HL-60 (cell line): ENCODE measurements around the gene BARHL1.

Experiments used
- DNase-seq, 2 experiments: peaks; one replicate each; pipeline ENCODE4 v3.0.0-alpha.2; 2010 to 2020; ENCODE audit warnings: low read depth in 1 of 2, low spot score in 1 of 2
- H3K27ac ChIP-seq: fragments of 250-450 bp; sonication (Bioruptor Pico); replicated peaks from 2 replicates; pipeline ENCODE4 v1.5.1; 2020; ENCODE audit warnings: mild to moderate bottlenecking, moderate library complexity
- H3K27me3 ChIP-seq: fragments of 250-450 bp; sonication (Bioruptor Pico); 2 replicates; pipeline ENCODE4 v1.5.1; 2021; ENCODE audit warnings: mild to moderate bottlenecking, moderate library complexity; ENCODE audit not compliant: insufficient read depth, poor library complexity, severe bottlenecking
- H3K4me3 ChIP-seq: replicated peaks from 2 replicates; pipeline ENCODE4 v1.5.1; 2011; ENCODE audit warnings: mild to moderate bottlenecking, control low read depth, low read length; ENCODE audit not compliant: insufficient read depth
- GABPA ChIP-seq: IDR thresholded peaks from 2 replicates; pipeline ENCODE4 v1.6.1; 2012; ENCODE audit warnings: low read depth
- POLR2AphosphoS5 ChIP-seq: IDR thresholded peaks from 2 replicates; pipeline ENCODE4 v1.6.1; 2012; ENCODE audit warnings: low read depth
- SPI1 ChIP-seq: IDR thresholded peaks from 2 replicates; pipeline ENCODE4 v1.6.1; 2012; ENCODE audit warnings: low read depth, mild to moderate bottlenecking, borderline replicate concordance
- TF ChIP-seq, protein P1 (sequence below): IDR thresholded peaks from 2 replicates; pipeline ENCODE4 v1.6.1; 2012; ENCODE audit warnings: low read depth; ENCODE audit not compliant: insufficient replicate concordance
- TF ChIP-seq, protein P2 (sequence below): IDR thresholded peaks from one replicate; pipeline ENCODE4 v1.5.1; 2011; ENCODE audit warnings: low read length, control low read depth, inconsistent platforms; ENCODE audit not compliant: insufficient read depth

Gene BARHL1

DNA sequence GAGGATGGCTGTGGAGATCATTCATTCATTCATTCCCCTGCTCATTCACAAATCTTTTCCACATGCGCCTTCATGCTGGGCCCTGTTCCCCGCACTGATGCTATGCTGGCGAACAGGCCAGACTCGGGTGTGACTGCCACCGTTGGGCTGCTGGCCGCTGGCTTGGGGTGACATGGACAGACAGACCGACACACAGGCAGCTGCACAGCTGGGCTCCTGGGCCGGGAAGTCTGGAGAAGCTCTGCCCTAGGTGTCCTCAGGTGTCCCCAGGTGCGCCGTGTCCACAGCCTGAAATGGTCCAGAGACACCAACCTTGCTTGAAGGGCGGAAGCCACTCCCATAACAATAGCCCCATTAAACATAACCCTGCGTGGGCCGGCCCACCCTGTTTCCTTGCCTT, 35.0 kb upstream of the BARHL1 start:
- Histone ChIP-seq H3K27me3 (peaks cover 10% of the 10 kb centered on the region), H3K4me3 (no peak overlapping the region)

DNA sequence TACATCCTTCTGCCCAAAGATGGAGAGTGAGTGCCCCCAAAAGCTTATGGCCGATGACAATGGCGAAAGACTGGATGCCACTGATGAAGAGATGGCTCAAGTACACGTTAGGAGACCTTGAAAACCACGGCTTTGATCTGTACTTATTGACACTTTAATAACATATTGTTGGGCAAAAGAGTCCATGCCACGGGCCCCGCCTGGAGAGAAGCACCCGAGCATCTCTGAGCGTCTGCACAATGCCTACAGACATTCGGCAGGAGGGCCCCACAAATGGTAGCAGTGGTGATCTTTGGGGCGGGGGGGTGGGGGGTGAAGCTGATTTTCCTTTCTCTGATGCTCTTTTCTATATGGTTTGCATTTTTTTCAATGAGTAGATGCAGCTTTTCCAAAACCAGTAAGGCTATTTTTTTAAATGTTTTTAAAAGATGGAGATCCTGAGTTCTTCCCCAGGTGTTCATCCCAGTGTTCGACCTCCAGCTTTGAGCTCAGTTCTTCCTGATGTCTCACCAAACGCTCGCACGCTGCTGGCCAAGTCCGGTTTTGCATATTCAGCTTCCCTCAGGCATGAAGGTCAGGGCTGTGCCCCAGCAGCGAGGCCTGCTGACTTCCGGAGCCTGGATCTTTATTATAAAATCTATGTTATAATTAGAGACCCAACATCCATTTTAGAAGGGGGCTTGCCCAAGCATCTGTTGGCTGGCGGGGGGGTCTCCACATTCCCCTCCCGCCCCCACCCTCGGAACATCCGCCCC, 34.3 kb upstream of the BARHL1 start:
- no peak for DNase-seq
- TF ChIP-seq SPI1 (no peak), GABPA (no peak), POLR2AphosphoS5 (no peak)
- TF ChIP-seq, protein P1, sequence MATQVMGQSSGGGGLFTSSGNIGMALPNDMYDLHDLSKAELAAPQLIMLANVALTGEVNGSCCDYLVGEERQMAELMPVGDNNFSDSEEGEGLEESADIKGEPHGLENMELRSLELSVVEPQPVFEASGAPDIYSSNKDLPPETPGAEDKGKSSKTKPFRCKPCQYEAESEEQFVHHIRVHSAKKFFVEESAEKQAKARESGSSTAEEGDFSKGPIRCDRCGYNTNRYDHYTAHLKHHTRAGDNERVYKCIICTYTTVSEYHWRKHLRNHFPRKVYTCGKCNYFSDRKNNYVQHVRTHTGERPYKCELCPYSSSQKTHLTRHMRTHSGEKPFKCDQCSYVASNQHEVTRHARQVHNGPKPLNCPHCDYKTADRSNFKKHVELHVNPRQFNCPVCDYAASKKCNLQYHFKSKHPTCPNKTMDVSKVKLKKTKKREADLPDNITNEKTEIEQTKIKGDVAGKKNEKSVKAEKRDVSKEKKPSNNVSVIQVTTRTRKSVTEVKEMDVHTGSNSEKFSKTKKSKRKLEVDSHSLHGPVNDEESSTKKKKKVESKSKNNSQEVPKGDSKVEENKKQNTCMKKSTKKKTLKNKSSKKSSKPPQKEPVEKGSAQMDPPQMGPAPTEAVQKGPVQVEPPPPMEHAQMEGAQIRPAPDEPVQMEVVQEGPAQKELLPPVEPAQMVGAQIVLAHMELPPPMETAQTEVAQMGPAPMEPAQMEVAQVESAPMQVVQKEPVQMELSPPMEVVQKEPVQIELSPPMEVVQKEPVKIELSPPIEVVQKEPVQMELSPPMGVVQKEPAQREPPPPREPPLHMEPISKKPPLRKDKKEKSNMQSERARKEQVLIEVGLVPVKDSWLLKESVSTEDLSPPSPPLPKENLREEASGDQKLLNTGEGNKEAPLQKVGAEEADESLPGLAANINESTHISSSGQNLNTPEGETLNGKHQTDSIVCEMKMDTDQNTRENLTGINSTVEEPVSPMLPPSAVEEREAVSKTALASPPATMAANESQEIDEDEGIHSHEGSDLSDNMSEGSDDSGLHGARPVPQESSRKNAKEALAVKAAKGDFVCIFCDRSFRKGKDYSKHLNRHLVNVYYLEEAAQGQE, result no peak
- TF ChIP-seq, protein P2, sequence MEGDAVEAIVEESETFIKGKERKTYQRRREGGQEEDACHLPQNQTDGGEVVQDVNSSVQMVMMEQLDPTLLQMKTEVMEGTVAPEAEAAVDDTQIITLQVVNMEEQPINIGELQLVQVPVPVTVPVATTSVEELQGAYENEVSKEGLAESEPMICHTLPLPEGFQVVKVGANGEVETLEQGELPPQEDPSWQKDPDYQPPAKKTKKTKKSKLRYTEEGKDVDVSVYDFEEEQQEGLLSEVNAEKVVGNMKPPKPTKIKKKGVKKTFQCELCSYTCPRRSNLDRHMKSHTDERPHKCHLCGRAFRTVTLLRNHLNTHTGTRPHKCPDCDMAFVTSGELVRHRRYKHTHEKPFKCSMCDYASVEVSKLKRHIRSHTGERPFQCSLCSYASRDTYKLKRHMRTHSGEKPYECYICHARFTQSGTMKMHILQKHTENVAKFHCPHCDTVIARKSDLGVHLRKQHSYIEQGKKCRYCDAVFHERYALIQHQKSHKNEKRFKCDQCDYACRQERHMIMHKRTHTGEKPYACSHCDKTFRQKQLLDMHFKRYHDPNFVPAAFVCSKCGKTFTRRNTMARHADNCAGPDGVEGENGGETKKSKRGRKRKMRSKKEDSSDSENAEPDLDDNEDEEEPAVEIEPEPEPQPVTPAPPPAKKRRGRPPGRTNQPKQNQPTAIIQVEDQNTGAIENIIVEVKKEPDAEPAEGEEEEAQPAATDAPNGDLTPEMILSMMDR, result no peak
- Histone ChIP-seq H3K4me3 (no peak overlapping the region), H3K27me3 (peaks cover 10% of the 10 kb centered on the region), H3K27ac (no peak overlapping the region)

More for the DNA sequence above, 35.0 kb upstream of the BARHL1 start:
- no peak for DNase-seq
- TF ChIP-seq POLR2AphosphoS5 (no peak), GABPA (no peak), SPI1 (no peak)
- TF ChIP-seq, protein P2, result no peak
- TF ChIP-seq, protein P1, result no peak
- no peak overlapping the region for H3K27ac ChIP-seq

DNA sequence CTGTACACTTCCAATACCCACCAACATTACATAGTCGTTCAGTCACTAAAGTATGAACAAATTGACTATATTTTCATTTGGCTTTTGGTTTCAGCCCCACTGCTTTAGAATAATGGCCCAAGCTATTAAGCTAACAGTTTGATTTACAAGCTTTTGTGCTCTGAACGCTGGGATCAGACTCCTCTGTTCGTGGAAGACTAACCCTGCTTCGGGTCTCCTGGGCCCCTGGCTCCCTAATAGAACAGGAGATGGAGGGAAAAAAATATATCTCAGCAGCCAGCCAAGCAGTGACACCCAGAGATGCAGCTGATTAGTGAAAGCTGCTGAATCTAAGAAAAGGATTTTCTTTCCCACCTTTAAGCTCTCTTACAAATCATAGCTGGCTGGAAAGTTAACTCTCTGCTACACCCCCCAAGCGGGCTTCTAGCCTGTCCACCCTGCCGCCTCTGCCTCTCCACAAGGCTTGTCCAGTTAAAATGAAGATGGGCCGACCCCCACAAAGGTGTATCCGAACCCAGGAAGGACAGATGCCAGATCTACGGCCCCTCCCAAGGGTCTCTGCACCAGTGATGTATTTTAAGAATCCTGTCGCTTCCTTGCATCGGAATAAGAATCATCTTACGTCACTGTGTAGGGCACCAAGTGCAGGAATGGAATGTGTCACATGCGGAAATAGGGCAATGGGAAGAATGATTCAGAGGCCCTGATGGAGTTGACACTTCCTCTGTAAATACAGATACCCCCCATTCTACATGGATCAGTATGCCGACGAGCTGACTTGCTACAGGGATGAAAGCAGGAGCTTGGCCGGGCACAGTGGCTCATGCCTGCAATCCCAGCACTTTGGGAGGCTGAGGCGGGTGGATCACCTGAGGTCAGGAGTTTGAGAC, 33.4 kb upstream of the BARHL1 start:
- Histone ChIP-seq H3K27ac (no peak overlapping the region), H3K27me3 (peaks cover 10% of the 10 kb centered on the region), H3K4me3 (no peak overlapping the region)
- no peak for DNase-seq
- no peak for TF ChIP-seq SPI1
- TF ChIP-seq, protein P1, result no peak
- TF ChIP-seq, protein P2, result no peak
- no peak for TF ChIP-seq POLR2AphosphoS5
- TF ChIP-seq GABPA, result no peak
